Panc1 (cell line): ENCODE data around the gene RBCK1. TPM values are rescaled to one million over a fixed set of nuclear protein-coding genes. Genes with fewer than 3 reads are reported as not detected.

Experiments
- ATAC-seq: fragments of 200-7000 bp; cut with Tn5 transposase; 2 replicates; pipeline ENCODE4 v1.9.1; 2020; ENCODE audit warnings: mild to moderate bottlenecking, moderate library complexity
- BruUV-seq: library from RNA; stranded (reverse); fragments of 400-500 nt; replicated peaks from 2 replicates; lab custom pipeline; 2021; lab: Mats Ljungman, UMichigan
- CTCF ChIA-PET: fragments of 300-600 bp; sonication (Branson Sonifier 250); formaldehyde crosslinking; loops from one replicate; lab custom pipeline; 2022; ENCODE audit warnings: antibody characterized with exemption; lab: Charles Lee
- POLR2A ChIA-PET: fragments of 300-600 bp; sonication (Branson Sonifier 250); formaldehyde crosslinking; loops from one replicate; lab custom pipeline; 2022; ENCODE audit warnings: antibody characterized with exemption; lab: Charles Lee
- DNase-seq: peaks from one replicate; pipeline ENCODE4 v3.0.0-alpha.2; 2010; ENCODE audit warnings: low read depth, low spot score
- H3K27ac ChIP-seq: 2 replicates; pipeline ENCODE4 v1.5.1; 2011; ENCODE audit warnings: mild to moderate bottlenecking, low read length, inconsistent platforms
- H3K27me3 ChIP-seq: fragments of 200-500 bp; sonication (Bioruptor generic); 2 replicates; pipeline ENCODE4 v1.6.0; 2014; ENCODE audit warnings: low read length, inconsistent platforms; ENCODE audit not compliant: control insufficient read depth, insufficient read depth
- H3K36me3 ChIP-seq: fragments of 200-500 bp; sonication (Bioruptor generic); 2 replicates; pipeline ENCODE4 v1.5.1; 2014; ENCODE audit warnings: inconsistent platforms, mild to moderate bottlenecking, low read length, moderate library complexity; ENCODE audit not compliant: control insufficient read depth, insufficient read depth
- H3K4me1 ChIP-seq: 2 replicates; pipeline ENCODE4 v1.5.1; 2011; ENCODE audit warnings: inconsistent platforms, mild to moderate bottlenecking, low read length, moderate library complexity; ENCODE audit not compliant: control insufficient read depth, insufficient read depth
- H3K4me3 ChIP-seq, 2 experiments: 2 replicates each; pipeline ENCODE4 v1.5.1; 2011 to 2012; ENCODE audit warnings: low read depth in 2 of 2, low read length in 2 of 2, mild to moderate bottlenecking in 2 of 2, inconsistent platforms in 1 of 2, moderate library complexity in 1 of 2
- H3K9me3 ChIP-seq: fragments of 200-500 bp; sonication (Bioruptor generic); 2 replicates; pipeline ENCODE4 v1.5.1; 2014; ENCODE audit warnings: low read depth, mild to moderate bottlenecking, inconsistent platforms, low read length, moderate library complexity; ENCODE audit not compliant: control insufficient read depth, insufficient read depth
- POLR2AphosphoS5 ChIP-seq: IDR thresholded peaks from 2 replicates; pipeline ENCODE4 v1.6.1; 2012; ENCODE audit warnings: mild to moderate bottlenecking, low read depth, low read length, moderate library complexity
- SIN3A ChIP-seq: IDR thresholded peaks from 2 replicates; pipeline ENCODE4 v1.6.1; 2012; ENCODE audit warnings: low read depth, mild to moderate bottlenecking, low read length, moderate library complexity, borderline replicate concordance; ENCODE audit not compliant: insufficient read depth
- TCF7L2 ChIP-seq: IDR thresholded peaks from 2 replicates; pipeline ENCODE4 v1.6.1; 2011; ENCODE audit warnings: mild to moderate bottlenecking, low read depth, low read length, inconsistent platforms
- in situ Hi-C: cut with HindIII; loops from 2 replicates; pipeline ENCODE4 v1.10.0; 2016; ENCODE audit warnings: low sequenced_read_pairs, low pct_unique_long_range_greater_than_20kb
- intact Hi-C: fragments of 100-400 bp; cut with micrococcal nuclease; formaldehyde crosslinking; loops from one replicate; pipeline ENCODE4 v1.10.0; 2022; ENCODE audit not compliant: unreplicated experiment
- total RNA-seq: library from RNA; stranded (reverse); gene quantifications from one replicate; pipeline ENCODE4 v1.2.1, GENCODE V29; 2021; ENCODE audit not compliant: unreplicated experiment
- TF ChIP-seq, protein P1 (sequence below): fragments of 450-650 bp; IDR thresholded peaks from 2 replicates; pipeline ENCODE4 v1.5.1; 2017; ENCODE audit warnings: mild to moderate bottlenecking
- TF ChIP-seq, protein P2 (sequence below), 2 experiments: IDR thresholded peaks; 2 replicates each; pipeline ENCODE4 v1.6.1; 2011 to 2012; ENCODE audit warnings: low read depth in 2 of 2, control low read depth in 1 of 2, low read length in 1 of 2, mild to moderate bottlenecking in 1 of 2, moderate library complexity in 1 of 2; ENCODE audit not compliant: insufficient read depth in 1 of 2

The RBCK1 gene
- total RNA-seq, 1 experiment from 2014 or later: 97.1 TPM

DNA sequence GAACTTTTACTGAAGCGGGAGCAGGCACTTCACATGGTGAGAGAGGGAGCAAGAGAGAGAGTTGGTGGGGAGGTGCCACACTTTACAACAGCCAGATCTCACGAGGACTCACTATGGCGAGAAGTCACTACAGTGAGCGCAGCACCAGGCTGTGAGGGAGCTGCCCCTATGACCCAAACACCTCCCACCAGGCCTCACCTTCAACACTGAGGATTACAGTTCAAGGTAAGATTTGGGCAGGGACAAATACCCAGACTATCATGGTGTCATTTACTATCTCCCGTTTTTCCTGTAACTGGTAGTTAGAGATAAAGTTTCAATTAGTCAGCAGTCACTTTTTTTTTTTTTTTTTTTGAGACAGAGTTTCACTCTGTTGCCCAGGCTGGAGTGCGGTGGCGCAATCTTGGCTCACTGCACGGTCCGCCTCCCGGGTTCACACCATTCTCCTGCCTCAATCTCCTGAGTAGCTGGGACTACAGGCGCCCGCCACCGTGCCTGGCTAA lies 7.8 kb downstream of the RBCK1 start:
- no peak for ATAC-seq
- intact Hi-C loops: no loop called here
- Histone ChIP-seq H3K9me3 (no peaks in the 10 kb centered on the region), H3K36me3 (0 out of 2 replicates have a peak, but pooled peaks cover 6% of the 10 kb centered on the region), H3K27me3 (no peaks in the 10 kb centered on the region), H3K4me3 (no peak overlapping the region), H3K27ac (no peak overlapping the region), H3K4me1 (peaks cover 13% of the 10 kb centered on the region; the same call in 1 of the 2 replicates)
- TF ChIP-seq, protein P1, sequence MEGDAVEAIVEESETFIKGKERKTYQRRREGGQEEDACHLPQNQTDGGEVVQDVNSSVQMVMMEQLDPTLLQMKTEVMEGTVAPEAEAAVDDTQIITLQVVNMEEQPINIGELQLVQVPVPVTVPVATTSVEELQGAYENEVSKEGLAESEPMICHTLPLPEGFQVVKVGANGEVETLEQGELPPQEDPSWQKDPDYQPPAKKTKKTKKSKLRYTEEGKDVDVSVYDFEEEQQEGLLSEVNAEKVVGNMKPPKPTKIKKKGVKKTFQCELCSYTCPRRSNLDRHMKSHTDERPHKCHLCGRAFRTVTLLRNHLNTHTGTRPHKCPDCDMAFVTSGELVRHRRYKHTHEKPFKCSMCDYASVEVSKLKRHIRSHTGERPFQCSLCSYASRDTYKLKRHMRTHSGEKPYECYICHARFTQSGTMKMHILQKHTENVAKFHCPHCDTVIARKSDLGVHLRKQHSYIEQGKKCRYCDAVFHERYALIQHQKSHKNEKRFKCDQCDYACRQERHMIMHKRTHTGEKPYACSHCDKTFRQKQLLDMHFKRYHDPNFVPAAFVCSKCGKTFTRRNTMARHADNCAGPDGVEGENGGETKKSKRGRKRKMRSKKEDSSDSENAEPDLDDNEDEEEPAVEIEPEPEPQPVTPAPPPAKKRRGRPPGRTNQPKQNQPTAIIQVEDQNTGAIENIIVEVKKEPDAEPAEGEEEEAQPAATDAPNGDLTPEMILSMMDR: no peak
- TF ChIP-seq POLR2AphosphoS5 (no peak), SIN3A (no peak), TCF7L2 (no peak)
- TF ChIP-seq, protein P2, sequence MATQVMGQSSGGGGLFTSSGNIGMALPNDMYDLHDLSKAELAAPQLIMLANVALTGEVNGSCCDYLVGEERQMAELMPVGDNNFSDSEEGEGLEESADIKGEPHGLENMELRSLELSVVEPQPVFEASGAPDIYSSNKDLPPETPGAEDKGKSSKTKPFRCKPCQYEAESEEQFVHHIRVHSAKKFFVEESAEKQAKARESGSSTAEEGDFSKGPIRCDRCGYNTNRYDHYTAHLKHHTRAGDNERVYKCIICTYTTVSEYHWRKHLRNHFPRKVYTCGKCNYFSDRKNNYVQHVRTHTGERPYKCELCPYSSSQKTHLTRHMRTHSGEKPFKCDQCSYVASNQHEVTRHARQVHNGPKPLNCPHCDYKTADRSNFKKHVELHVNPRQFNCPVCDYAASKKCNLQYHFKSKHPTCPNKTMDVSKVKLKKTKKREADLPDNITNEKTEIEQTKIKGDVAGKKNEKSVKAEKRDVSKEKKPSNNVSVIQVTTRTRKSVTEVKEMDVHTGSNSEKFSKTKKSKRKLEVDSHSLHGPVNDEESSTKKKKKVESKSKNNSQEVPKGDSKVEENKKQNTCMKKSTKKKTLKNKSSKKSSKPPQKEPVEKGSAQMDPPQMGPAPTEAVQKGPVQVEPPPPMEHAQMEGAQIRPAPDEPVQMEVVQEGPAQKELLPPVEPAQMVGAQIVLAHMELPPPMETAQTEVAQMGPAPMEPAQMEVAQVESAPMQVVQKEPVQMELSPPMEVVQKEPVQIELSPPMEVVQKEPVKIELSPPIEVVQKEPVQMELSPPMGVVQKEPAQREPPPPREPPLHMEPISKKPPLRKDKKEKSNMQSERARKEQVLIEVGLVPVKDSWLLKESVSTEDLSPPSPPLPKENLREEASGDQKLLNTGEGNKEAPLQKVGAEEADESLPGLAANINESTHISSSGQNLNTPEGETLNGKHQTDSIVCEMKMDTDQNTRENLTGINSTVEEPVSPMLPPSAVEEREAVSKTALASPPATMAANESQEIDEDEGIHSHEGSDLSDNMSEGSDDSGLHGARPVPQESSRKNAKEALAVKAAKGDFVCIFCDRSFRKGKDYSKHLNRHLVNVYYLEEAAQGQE (IDR thresholded peaks at IDR 0.05; ENCODE audit: insufficient read depth in 1 of 2, low read depth in 2 of 2, low read length in 1 of 2): no peak
- no TSS peak for BruUV-seq
- POLR2A ChIA-PET: no interaction called here
- in situ Hi-C loops: no loop called here
- CTCF ChIA-PET: no interaction called here
- DNase-seq: no peak

DNA sequence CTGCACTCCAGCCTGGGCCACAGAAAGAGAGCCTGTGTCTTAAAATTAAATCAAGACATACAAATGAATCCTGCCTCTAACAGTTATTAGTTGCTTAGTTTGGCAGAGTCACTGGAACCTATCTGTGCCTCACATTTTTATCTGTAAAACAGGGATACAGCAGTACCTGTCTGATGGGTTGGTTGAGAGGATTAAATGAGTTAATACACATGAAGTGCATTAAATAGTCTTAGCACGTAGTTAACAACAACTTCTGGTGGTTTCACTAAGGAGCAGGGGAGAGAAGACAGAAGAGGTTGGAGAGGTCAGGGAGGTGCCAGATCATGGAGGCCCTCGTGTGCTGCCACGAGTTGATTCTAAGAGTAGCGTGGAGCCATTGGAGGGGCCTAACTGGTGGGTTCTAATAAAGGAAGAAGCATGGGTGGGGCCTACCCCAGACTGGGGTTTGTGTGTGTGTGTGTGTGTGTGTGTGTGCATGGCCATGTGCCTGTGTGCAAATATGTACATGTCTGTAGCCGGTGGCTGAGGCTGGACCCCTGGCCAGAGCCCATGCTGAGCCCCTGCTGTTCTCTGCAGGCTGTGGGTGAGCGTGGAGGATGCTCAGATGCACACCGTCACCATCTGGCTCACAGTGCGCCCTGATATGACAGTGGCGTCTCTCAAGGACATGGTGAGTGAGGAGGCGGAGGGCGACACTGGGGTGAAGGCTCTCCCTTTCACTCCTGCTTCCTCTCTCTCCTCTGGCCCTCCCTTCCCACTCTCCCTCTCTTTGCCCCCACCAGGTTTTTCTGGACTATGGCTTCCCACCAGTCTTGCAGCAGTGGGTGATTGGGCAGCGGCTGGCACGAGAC lies 9.1 kb downstream of the RBCK1 start:
- BruUV-seq: no TSS peak
- H3K36me3 ChIP-seq: peaks cover 6% of the 10 kb centered on the region; the same call in 1 of the 2 replicates
- ChIA-PET CTCF (no interaction called here), POLR2A (no interaction called here)
- H3K4me3 ChIP-seq: no peak overlapping the region
- intact Hi-C loops: no loop called here
- in situ Hi-C loops: no loop called here
- H3K27ac ChIP-seq: no peak overlapping the region
- H3K9me3 ChIP-seq: no peaks in the 10 kb centered on the region
- DNase-seq: no peak
- H3K4me1 ChIP-seq: peaks cover 13% of the 10 kb centered on the region; the same call in 1 of the 2 replicates
- TF ChIP-seq, protein P2 (IDR thresholded peaks at IDR 0.05; ENCODE audit: insufficient read depth in 1 of 2, low read depth in 2 of 2, low read length in 1 of 2): no peak
- TF ChIP-seq POLR2AphosphoS5: no peak
- TF ChIP-seq SIN3A: no peak
- ATAC-seq: no peak
- no peaks in the 10 kb centered on the region for H3K27me3 ChIP-seq
